Cerebellar cortex (tissue), 1 donor: ENCODE results near the gene CLCA2.

Experiments used
- DNase-seq: peaks from one replicate; pipeline ENCODE4 v3.0.0-alpha.2; 2015; ENCODE audit warnings: low spot score

CLCA2 gene

DNA sequence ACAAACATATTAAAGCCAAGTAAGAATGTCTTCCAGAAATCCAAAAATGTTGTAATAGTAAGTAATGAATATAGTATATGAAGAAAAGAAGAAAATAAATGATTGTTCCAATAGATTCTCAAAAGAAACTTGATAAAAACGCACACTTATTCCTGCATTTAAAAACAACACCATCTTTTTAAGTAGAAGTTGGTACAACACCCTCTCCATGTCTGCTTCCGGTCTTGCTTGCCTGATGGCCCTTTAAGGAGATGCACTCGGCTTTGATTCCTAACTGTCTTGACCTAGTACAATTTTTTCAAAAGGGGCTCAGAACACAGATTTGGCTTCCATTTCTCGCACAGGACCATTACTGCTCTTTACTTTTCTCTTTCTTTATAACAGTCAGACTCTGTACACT lies 53.7 kb downstream of the CLCA2 start:
- no peak for DNase-seq

DNA sequence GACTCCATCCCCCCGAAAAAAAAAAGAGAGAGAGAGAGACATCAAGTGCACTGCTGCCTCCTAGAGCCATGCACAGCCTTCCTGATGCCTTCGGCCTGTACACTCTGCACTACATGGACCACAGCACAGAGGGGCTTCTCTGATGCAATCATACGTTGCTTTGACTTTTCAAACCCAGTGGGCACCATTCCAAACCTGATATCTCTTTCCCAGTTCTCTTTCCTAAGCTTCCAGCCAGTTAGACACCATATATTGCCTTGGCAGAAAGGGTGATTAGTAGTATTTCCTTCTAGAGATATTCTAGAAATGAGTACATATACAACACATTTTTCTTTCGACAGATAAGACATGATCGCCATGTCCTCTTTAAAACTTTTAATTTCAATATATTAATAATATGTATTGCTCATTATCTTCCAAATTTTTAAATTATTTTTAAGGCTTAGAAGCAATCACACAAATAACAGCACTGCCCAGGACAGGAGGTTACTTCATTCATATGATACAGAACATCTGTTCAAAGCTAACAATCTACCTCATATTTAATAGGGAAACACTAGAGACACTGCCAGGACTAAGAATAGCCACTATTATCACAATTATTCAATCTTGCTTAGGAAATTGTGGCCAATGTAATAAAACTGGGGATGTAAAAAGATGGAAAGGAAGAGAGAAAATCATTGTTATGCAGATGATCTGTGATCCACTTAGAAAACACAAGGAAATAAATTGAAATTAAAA lies 54.6 kb downstream of the CLCA2 start:
- no peak for DNase-seq

DNA sequence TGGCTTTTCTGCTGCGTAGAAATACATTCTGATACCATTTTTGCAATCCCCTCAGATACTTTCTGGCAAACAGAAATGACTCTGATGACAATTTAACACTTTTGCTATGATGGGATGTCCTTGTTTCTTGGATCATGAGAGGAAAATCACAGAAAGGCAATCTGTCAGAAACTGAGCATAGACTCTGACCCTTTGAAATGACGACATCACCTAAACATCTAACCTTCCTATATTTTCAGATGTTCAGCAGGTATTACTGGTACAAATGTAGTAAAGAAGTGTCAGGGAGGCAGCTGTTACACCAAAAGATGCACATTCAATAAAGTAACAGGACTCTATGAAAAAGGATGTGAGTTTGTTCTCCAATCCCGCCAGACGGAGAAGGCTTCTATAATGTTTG lies 58.0 kb downstream of the CLCA2 start:
- DNase-seq: no peak

DNA sequence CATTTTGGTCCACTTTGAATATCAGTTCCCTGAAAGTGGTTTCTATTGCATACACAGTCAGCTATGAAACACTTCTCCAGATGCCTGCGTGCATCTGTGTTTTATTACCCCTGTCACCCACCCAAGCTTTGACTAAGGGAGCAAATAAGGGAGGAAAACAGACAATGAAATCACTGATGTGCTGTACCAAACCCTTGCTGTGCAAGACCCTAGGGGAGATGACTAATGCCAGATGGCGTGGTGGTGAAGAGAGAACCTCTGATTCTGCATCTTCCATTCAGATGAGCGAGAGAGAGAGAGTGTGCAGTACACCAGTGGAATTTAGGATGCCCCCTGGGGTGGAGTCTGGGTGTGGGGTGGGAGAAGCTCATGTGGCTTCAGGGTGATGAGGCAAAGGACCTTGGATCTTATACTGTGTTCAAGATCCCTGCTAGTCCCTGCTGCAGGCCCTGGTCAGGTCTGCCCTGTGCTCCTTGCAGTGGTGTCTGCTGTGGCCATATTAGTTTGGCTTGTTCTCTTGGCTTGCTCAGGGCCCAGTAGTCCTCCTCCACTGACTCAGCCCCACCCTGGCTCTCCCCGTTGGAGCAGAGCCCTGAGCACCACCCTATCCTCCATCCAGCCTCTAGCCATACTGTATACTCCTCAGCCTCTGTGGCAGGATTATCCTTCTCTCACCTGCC lies 63.3 kb downstream of the CLCA2 start:
- DNase-seq: no peak

DNA sequence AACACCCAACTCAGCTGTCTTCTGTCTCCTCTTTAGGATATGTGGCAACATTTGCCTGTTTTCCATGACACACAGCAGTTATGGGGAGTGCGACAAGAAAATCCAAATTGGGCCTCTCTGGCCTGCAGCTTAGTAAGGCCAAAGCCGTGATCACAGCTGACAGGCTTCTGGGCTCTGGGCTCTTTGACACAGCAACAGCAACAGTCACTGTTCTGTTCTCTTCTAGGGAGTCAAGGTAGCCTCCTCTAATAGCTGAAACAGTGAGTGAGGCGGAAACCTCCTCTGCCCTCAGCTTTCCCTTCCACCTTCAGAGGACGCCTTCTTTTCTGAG lies 63.8 kb downstream of the CLCA2 start:
- DNase-seq: no peak

GRCh38 chr1:86489242-86489878 lies 65.4 kb downstream of the CLCA2 start:
- DNase-seq: no peak

- no peak for DNase-seq
Measured at GRCh38 chr1:86491171-86491950, 67.4 kb downstream of the CLCA2 start.

DNA sequence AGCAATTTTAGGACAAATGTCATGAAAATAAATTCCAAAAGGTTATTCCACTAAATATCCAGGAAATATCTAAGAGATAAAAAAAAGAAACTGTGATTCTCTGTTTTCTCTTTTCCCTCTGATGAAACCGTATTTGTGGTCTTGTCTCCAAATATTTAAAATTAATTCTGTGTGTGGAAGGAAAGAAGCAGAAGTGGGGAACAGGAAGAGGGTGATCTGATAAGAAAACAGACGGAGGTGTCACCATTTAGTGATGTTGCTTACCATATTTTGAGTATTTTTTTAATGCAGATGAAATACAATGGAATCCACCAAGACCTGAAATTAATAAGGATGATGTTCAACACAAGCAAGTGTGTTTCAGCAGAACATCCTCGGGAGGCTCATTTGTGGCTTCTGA lies 74.3 kb downstream of the CLCA2 start:
- no peak for DNase-seq

DNA sequence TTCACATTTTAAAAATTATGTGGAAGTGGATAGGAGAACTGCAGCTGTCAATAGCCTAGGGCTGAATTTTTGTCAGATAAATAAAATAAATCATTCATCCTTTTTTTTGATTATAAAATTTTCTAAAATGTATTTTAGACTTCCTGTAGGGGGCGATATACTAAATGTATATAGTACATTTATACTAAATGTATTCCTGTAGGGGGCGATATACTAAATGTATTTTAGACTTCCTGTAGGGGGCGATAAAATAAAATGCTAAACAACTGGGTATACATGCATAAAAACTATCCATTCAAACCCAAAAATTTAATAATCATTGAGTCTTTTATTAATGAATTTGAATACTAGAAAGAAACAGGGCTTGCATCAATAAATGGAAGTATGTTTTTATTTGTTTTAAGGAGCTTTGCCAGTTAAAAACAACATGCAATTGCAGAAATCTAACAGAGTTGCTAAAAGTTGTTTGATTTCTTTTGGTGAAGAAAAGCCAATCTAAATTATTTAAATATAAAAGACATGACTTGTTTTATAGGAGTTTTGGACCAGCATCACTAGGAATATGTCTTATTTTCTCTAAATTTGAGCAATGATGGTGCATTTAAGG lies 76.1 kb downstream of the CLCA2 start:
- DNase-seq: no peak

DNA sequence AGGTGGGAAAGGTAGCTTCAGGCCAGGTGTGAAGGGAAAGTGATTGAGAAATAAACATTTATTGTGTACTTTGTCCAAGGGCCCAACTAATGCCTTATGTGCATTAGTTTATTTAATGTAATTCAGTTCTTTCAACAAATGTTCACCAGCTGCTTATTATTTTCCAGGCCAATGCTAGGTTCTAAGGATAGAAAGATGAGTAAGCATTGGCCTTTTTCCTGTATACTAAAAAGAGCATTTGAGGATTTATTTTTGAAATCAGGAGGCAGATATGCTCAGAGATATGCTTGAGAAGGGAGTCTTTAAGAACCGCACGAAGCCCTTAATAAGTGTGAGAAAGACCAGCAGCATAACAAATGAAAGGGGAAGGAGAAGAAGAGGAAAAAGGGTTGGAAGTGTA lies 76.7 kb downstream of the CLCA2 start:
- peak; percentile 60 for DNase-seq

DNA sequence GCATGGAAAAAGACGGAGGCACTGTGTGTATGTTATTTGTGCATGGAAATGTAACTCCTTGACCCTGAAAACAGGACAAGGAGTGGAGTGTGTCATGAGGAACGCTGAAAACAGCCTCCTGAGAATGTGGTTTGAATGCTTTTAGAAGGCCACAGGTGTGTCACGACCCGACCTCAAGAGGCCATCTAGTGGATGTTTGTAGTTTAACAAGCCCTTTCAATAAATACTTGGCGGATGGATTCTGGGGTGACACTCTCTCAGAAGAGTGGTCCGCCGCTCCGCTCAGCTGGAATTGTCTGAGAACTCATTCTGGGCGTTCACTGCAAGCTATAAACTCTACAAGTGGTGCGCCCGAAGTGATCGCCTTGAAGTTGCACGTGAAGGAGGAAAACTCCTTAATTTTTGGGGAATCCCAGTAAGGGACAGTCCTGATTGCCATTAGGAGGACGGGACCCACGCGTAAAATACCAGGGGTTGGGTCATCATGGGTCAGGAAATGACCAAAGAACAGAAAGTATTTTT lies 78.2 kb downstream of the CLCA2 start:
- DNase-seq: peak; percentile 14

GRCh38 chr1:86502721-86503405 lies 78.9 kb downstream of the CLCA2 start:
- DNase-seq: peak; percentile 42

GRCh38 chr1:86503406-86504136 lies 79.6 kb downstream of the CLCA2 start:
- peak; percentile 43 for DNase-seq

DNA sequence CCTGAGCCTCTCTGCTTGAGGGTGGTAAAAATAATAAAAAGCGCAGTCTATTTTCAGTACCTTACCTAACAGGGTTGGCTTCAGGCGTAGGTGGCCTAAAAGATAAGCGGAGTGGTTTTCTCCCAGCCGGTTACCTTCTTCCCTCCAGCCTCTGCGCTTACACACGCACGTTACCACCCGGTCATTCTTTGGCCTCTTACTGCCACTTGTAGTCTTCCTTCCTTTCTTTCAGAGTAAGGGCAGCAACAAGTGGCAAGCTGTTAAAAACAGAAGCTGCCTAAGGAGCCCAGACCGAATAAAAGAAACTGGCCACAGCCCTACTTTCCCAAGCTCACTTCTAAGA lies 80.1 kb downstream of the CLCA2 start:
- peak; percentile 5 for DNase-seq

- DNase-seq: no peak
Measured at GRCh38 chr1:86504895-86505563, 81.1 kb downstream of the CLCA2 start.

GRCh38 chr1:86505564-86505902 lies 81.6 kb downstream of the CLCA2 start:
- no peak for DNase-seq
